ENCODE data around the gene PPBP. TPM values are rescaled to one million over a fixed set of nuclear protein-coding genes. Genes with fewer than 3 reads are reported as not detected.

Gene PPBP
- total RNA-seq, 2 experiments from 2014 or later, result not detected

- H3K4me3 Mint-ChIP-seq, result no peak overlapping the region
- peaks cover 20% of the 10 kb centered on the region for H3K27me3 Mint-ChIP-seq
- no peak overlapping the region for H3K27ac Mint-ChIP-seq
- H3K36me3 Mint-ChIP-seq (ENCODE audit: low read depth), result no peaks in the 10 kb centered on the region
- POLR2A ChIA-PET, result interaction anchor here (0.9 kb wide), 1 partner anchor 13 kb away, joined by 3 read pairs; no protein-coding TSS in a partner anchor
- H3K9me3 Mint-ChIP-seq, result no peaks in the 10 kb centered on the region
- no peak for DNase-seq
- CTCF ChIA-PET, result no interaction called here
- no peak for ATAC-seq
- intact Hi-C loops (cut with micrococcal nuclease), result no loop called here
- H3K4me1 Mint-ChIP-seq (ENCODE audit: low read depth), result no peaks in the 10 kb centered on the region
- TF ChIP-seq, protein P1, sequence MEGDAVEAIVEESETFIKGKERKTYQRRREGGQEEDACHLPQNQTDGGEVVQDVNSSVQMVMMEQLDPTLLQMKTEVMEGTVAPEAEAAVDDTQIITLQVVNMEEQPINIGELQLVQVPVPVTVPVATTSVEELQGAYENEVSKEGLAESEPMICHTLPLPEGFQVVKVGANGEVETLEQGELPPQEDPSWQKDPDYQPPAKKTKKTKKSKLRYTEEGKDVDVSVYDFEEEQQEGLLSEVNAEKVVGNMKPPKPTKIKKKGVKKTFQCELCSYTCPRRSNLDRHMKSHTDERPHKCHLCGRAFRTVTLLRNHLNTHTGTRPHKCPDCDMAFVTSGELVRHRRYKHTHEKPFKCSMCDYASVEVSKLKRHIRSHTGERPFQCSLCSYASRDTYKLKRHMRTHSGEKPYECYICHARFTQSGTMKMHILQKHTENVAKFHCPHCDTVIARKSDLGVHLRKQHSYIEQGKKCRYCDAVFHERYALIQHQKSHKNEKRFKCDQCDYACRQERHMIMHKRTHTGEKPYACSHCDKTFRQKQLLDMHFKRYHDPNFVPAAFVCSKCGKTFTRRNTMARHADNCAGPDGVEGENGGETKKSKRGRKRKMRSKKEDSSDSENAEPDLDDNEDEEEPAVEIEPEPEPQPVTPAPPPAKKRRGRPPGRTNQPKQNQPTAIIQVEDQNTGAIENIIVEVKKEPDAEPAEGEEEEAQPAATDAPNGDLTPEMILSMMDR (IDR thresholded peaks at IDR 0.05), result no peak
Observed at GRCh38 chr4:73945674-73946449, 42.1 kb downstream of the PPBP start.

GRCh38 chr4:73945140-73945539, 42.9 kb downstream of the PPBP start:
- no peak for ATAC-seq
- no peak for DNase-seq
- H3K27me3 Mint-ChIP-seq, result peaks cover 20% of the 10 kb centered on the region
- no peaks in the 10 kb centered on the region for H3K4me1 Mint-ChIP-seq (ENCODE audit: low read depth)
- ChIA-PET CTCF (no interaction called here), POLR2A (no interaction called here)
- no peaks in the 10 kb centered on the region for H3K9me3 Mint-ChIP-seq
- H3K27ac Mint-ChIP-seq, result no peak overlapping the region
- TF ChIP-seq, protein P1 (IDR thresholded peaks at IDR 0.05), result no peak
- H3K36me3 Mint-ChIP-seq (ENCODE audit: low read depth), result no peaks in the 10 kb centered on the region
- H3K4me3 Mint-ChIP-seq, result no peak overlapping the region
- intact Hi-C loops (cut with micrococcal nuclease), result no loop called here

DNA sequence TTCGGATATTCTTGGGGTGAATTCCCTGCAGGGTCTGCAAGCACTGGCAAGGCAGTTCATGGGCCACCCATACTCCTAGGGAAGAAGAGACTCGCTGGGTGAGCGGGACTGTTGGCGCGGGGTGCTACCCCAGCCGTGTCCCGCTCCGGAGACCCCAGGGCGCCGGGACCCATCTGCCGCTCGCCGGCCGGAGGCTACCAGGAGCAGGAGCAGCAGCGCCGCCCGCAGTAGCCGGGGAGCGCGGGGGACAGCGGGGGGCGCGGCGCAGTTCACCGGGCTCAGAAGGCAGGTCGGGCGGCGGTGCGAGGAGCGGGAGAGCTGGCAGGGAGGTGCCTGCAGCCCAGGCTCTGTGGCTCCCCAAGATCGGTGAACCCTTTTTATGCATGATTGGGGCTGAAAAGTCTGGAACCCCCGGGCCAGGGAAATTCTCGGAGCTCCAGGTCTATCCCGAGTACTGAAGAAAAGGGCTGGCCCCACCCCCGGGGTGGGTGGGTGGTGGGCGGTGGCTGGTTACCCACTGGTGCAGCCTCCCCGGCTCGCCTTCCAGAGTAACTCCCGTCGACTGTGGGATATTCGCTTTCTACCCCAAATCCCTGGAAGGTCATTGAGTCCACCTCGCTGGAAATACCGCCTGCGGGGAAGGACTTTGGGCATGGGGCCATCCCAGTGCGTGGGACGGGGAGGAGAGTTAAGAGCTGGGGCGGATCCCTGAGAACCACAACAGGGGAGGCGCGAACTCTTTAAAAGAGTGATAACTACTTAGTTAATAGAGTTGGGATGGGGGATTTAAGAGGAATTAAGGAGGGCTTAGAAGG, 43.7 kb downstream of the PPBP start:
- H3K27me3 Mint-ChIP-seq, result peaks cover 20% of the 10 kb centered on the region
- no peaks in the 10 kb centered on the region for H3K9me3 Mint-ChIP-seq
- no peak overlapping the region for H3K27ac Mint-ChIP-seq
- DNase-seq (no peak), ATAC-seq (no peak)
- TF ChIP-seq, protein P1 (IDR thresholded peaks at IDR 0.05), result no peak
- H3K4me3 Mint-ChIP-seq, result no peak overlapping the region
- no peaks in the 10 kb centered on the region for H3K36me3 Mint-ChIP-seq (ENCODE audit: low read depth)
- intact Hi-C loops (cut with micrococcal nuclease), result no loop called here
- CTCF ChIA-PET, result no interaction called here
- H3K4me1 Mint-ChIP-seq (ENCODE audit: low read depth), result no peaks in the 10 kb centered on the region
- POLR2A ChIA-PET, result no interaction called here

DNA sequence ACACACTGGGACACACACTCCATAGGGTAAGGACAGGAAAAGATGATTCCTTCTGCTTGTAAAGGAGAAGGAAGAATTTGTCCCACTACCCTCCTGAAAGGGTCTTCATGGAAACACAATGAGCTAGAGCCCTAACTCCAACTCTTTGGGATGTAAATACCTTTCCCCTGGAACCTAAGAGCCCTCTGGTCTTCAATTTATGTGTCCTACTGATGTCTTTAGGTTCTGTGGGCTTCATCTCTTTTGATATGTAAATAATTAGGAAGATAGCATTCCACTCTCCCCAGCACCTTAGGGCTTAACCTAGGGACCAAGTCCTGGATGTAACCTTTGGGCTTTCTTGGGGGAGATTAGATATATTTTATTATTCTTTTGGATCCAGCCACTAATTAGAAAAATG, 44.4 kb downstream of the PPBP start:
- TF ChIP-seq, protein P1 (IDR thresholded peaks at IDR 0.05), result no peak
- H3K4me1 Mint-ChIP-seq (ENCODE audit: low read depth), result no peaks in the 10 kb centered on the region
- H3K4me3 Mint-ChIP-seq, result no peak overlapping the region
- ATAC-seq, result no peak
- CTCF ChIA-PET, result no interaction called here
- POLR2A ChIA-PET, result no interaction called here
- intact Hi-C loops (cut with micrococcal nuclease), result no loop called here
- no peaks in the 10 kb centered on the region for H3K36me3 Mint-ChIP-seq (ENCODE audit: low read depth)
- no peak overlapping the region for H3K27ac Mint-ChIP-seq
- H3K9me3 Mint-ChIP-seq, result no peaks in the 10 kb centered on the region
- no peak for DNase-seq
- H3K27me3 Mint-ChIP-seq, result peaks cover 20% of the 10 kb centered on the region

- no peaks in the 10 kb centered on the region for H3K9me3 Mint-ChIP-seq
- ChIA-PET CTCF (no interaction called here), POLR2A (no interaction called here)
- TF ChIP-seq, protein P1 (IDR thresholded peaks at IDR 0.05), result no peak
- no peaks in the 10 kb centered on the region for H3K27me3 Mint-ChIP-seq
- H3K4me3 Mint-ChIP-seq, result no peak overlapping the region
- DNase-seq (no peak), ATAC-seq (no peak)
- no peaks in the 10 kb centered on the region for H3K36me3 Mint-ChIP-seq (ENCODE audit: low read depth)
- intact Hi-C loops (cut with micrococcal nuclease), result no loop called here
- H3K4me1 Mint-ChIP-seq (ENCODE audit: low read depth), result no peaks in the 10 kb centered on the region
- no peak overlapping the region for H3K27ac Mint-ChIP-seq
Observed at GRCh38 chr4:73936969-73937368, 51.0 kb downstream of the PPBP start.
